SK-N-SH treated with all-trans-retinoic acid at 6 μM for 48 hours (cell line): ENCODE measurements around the gene ANTXRL.
A peak's percentile ranks its signal among the peaks of the same experiment; 100 is the strongest.

Source experiments
- ATAC-seq: fragments of 200-7000 bp; cut with Tn5 transposase; 3 replicates; pipeline ENCODE4 v1.9.1; 2020; ENCODE audit warnings: mild to moderate bottlenecking, moderate library complexity

The ANTXRL gene

GRCh38 chr10:46377651-46378050 lies 90.9 kb downstream of the ANTXRL start:
- peak; percentile 55 for ATAC-seq

GRCh38 chr10:46378108-46378507 lies 91.3 kb downstream of the ANTXRL start:
- peak; percentile 92 for ATAC-seq

GRCh38 chr10:46379233-46379848 lies 92.5 kb downstream of the ANTXRL start:
- peak; percentile 47 for ATAC-seq
